ENCODE results near the gene TEAD4.

Gene TEAD4

GRCh38 chr12:3084742-3085141, 125.5 kb downstream of the TEAD4 start:
- peaks cover 22 to 30% of the 10 kb centered on the region in 2 donors for H3K4me1 ChIP-seq (ENCODE audit: control insufficient read depth in 1 of 2, insufficient read depth in 2 of 2, low read length in 2 of 2)
- no peaks in the 10 kb centered on the region for H3K36me3 ChIP-seq (ENCODE audit: control insufficient read depth in 1 of 2, insufficient read depth in 2 of 2, low read length in 2 of 2)
- no peaks in the 10 kb centered on the region for H3K9me3 ChIP-seq (ENCODE audit: control insufficient read depth in 1 of 2, low read length in 2 of 2)
- H3K4me3 ChIP-seq (ENCODE audit: low read depth in 1 of 2, low read length in 2 of 2), result no peak overlapping the region
- no peaks in the 10 kb centered on the region for H3K27me3 ChIP-seq (ENCODE audit: control insufficient read depth in 1 of 2, insufficient read depth in 2 of 2, low read length in 2 of 2)
- no peak overlapping the region for H3K9ac ChIP-seq (ENCODE audit: low read depth in 1 of 2, low read length in 2 of 2)
- no peak overlapping the region for H3K27ac ChIP-seq (ENCODE audit: low read depth, low read length)

- H3K27me3 ChIP-seq (ENCODE audit: control insufficient read depth in 1 of 2, insufficient read depth in 2 of 2, low read length in 2 of 2), result no peaks in the 10 kb centered on the region
- no peaks in the 10 kb centered on the region for H3K36me3 ChIP-seq (ENCODE audit: control insufficient read depth in 1 of 2, insufficient read depth in 2 of 2, low read length in 2 of 2)
- H3K4me3 ChIP-seq (ENCODE audit: low read depth in 1 of 2, low read length in 2 of 2), result peak overlapping the region; percentile 67 to 72
- no peaks in the 10 kb centered on the region for H3K9me3 ChIP-seq (ENCODE audit: control insufficient read depth in 1 of 2, low read length in 2 of 2)
- H3K9ac ChIP-seq (ENCODE audit: low read depth in 1 of 2, low read length in 2 of 2), result peak overlapping the region in 1 of 2 donors; percentile 27
- no peak overlapping the region for H3K27ac ChIP-seq (ENCODE audit: low read depth, low read length)
- H3K4me1 ChIP-seq (ENCODE audit: control insufficient read depth in 1 of 2, insufficient read depth in 2 of 2, low read length in 2 of 2), result peaks cover 22 to 30% of the 10 kb centered on the region in 2 donors
These were observed 126.3 kb downstream of the TEAD4 start for GRCh38 chr12:3085341-3086139.

DNA sequence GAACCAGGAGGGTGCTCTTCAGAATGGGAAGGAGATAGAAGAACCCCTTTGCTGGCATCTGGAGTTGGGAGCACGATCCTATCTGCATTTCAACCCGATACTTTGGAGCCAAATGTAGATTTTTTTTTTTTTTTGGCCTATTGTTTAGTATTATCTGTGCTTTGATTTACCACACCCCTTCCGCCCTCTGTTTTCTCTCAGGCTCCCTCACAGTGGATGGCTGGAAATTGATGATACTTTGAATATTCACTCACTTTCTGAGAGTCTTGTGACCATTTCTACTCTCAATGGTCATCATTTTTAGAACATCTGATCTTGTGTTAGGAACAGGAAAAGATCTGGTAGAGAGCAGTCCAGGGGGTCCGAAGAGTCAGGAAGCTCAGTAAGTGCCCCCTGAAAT, 127.0 kb downstream of the TEAD4 start:
- H3K36me3 ChIP-seq (ENCODE audit: control insufficient read depth in 1 of 2, insufficient read depth in 2 of 2, low read length in 2 of 2), result no peaks in the 10 kb centered on the region
- H3K9ac ChIP-seq (ENCODE audit: low read depth in 1 of 2, low read length in 2 of 2), result peak overlapping the region in 1 of 2 donors; percentile 19
- peak overlapping the region; percentile 67 to 72 for H3K4me3 ChIP-seq (ENCODE audit: low read depth in 1 of 2, low read length in 2 of 2)
- no peak overlapping the region for H3K27ac ChIP-seq (ENCODE audit: low read depth, low read length)
- H3K9me3 ChIP-seq (ENCODE audit: control insufficient read depth in 1 of 2, low read length in 2 of 2), result no peaks in the 10 kb centered on the region
- H3K27me3 ChIP-seq (ENCODE audit: control insufficient read depth in 1 of 2, insufficient read depth in 2 of 2, low read length in 2 of 2), result no peaks in the 10 kb centered on the region
- peaks cover 22 to 30% of the 10 kb centered on the region in 2 donors for H3K4me1 ChIP-seq (ENCODE audit: control insufficient read depth in 1 of 2, insufficient read depth in 2 of 2, low read length in 2 of 2)

- Histone ChIP-seq H3K9me3 (ENCODE audit: control insufficient read depth in 1 of 2, low read length in 2 of 2) (no peaks in the 10 kb centered on the region), H3K27ac (ENCODE audit: low read depth, low read length) (no peak overlapping the region), H3K36me3 (ENCODE audit: control insufficient read depth in 1 of 2, insufficient read depth in 2 of 2, low read length in 2 of 2) (no peaks in the 10 kb centered on the region), H3K4me3 (ENCODE audit: low read depth in 1 of 2, low read length in 2 of 2) (no peak overlapping the region), H3K9ac (ENCODE audit: low read depth in 1 of 2, low read length in 2 of 2) (no peak overlapping the region), H3K4me1 (ENCODE audit: control insufficient read depth in 1 of 2, insufficient read depth in 2 of 2, low read length in 2 of 2) (peaks cover 22 to 30% of the 10 kb centered on the region in 2 donors), H3K27me3 (ENCODE audit: control insufficient read depth in 1 of 2, insufficient read depth in 2 of 2, low read length in 2 of 2) (no peaks in the 10 kb centered on the region)
These were observed 127.6 kb downstream of the TEAD4 start for GRCh38 chr12:3086729-3087323.

DNA sequence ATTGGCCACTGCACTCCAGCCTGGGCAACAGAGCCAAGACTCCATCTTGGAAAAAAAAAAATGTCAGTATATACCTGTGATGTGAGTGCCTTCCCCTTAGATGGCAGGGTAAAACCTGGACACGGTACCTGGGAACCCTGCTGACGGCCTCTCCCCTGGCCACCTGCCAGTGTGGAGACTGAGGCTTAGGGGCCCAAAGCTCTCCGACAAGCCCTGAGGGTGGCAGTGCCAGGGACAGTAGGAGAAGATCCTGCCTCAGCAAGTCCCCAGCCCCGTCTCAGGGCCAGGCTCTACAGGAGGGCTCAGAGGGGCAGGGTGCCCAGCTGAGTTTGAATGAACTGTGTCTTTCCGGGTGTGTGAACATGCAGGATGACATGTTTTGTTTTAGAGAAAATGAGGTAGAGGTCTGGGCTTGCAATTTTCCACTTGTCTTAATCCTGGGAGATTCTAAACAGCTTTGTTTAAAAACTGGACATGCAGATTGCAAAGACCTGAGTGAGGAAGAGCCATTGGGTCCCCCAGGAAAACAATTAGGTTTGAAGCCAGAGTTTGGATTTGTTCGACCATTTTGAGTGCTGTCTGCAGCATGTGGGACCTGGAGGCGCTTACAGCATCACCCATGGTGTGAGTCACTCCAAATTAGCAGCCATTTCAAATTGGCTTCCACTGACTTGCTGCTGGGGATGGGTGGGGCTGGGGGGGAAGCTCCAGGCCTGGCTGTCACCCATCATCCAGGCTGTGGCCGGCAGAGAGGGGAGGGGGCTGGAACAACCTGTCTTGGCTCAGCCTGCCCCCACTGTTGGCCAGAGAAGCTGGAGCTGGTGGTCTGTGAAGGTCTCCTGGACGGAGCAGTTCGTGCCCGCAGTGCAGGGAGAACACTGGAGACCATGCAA, 128.8 kb downstream of the TEAD4 start:
- Histone ChIP-seq H3K36me3 (ENCODE audit: control insufficient read depth in 1 of 2, insufficient read depth in 2 of 2, low read length in 2 of 2) (no peaks in the 10 kb centered on the region), H3K9ac (ENCODE audit: low read depth in 1 of 2, low read length in 2 of 2) (no peak overlapping the region), H3K9me3 (ENCODE audit: control insufficient read depth in 1 of 2, low read length in 2 of 2) (no peaks in the 10 kb centered on the region), H3K4me1 (ENCODE audit: control insufficient read depth in 1 of 2, insufficient read depth in 2 of 2, low read length in 2 of 2) (peaks cover 15 to 23% of the 10 kb centered on the region in 2 donors), H3K4me3 (ENCODE audit: low read depth in 1 of 2, low read length in 2 of 2) (no peak overlapping the region), H3K27ac (ENCODE audit: low read depth, low read length) (no peak overlapping the region), H3K27me3 (ENCODE audit: control insufficient read depth in 1 of 2, insufficient read depth in 2 of 2, low read length in 2 of 2) (no peaks in the 10 kb centered on the region)

- H3K27me3 ChIP-seq (ENCODE audit: control insufficient read depth in 1 of 2, insufficient read depth in 2 of 2, low read length in 2 of 2), result no peaks in the 10 kb centered on the region
- no peaks in the 10 kb centered on the region for H3K36me3 ChIP-seq (ENCODE audit: control insufficient read depth in 1 of 2, insufficient read depth in 2 of 2, low read length in 2 of 2)
- H3K9ac ChIP-seq (ENCODE audit: low read depth in 1 of 2, low read length in 2 of 2), result no peak overlapping the region
- peaks cover 15 to 18% of the 10 kb centered on the region in 2 donors for H3K4me1 ChIP-seq (ENCODE audit: control insufficient read depth in 1 of 2, insufficient read depth in 2 of 2, low read length in 2 of 2)
- no peaks in the 10 kb centered on the region for H3K9me3 ChIP-seq (ENCODE audit: control insufficient read depth in 1 of 2, low read length in 2 of 2)
- H3K4me3 ChIP-seq (ENCODE audit: low read depth in 1 of 2, low read length in 2 of 2), result no peak overlapping the region
- H3K27ac ChIP-seq (ENCODE audit: low read depth, low read length), result no peak overlapping the region
These were observed 130.4 kb downstream of the TEAD4 start for GRCh38 chr12:3089588-3089987.
